Mesothelial cell of epicardium (in vitro differentiated cells): ENCODE data around the gene SDK1. TPM values are rescaled to one million over a fixed set of nuclear protein-coding genes. Genes with fewer than 3 reads are reported as not detected.

Source experiments
- DNase-seq, 2 experiments: peaks; one replicate each; pipeline ENCODE4 v3.0.0; 2021; ENCODE audit warnings: low spot score in 2 of 2; ENCODE audit not compliant: unreplicated experiment in 2 of 2
- H3K27ac Mint-ChIP-seq: 2 replicates; pipeline ENCODE4 v1.8.0; 2021; ENCODE audit warnings: mixed read lengths
- H3K27me3 Mint-ChIP-seq: 2 replicates; pipeline ENCODE4 v1.8.0; 2021; ENCODE audit warnings: low read depth, mixed read lengths
- H3K36me3 Mint-ChIP-seq: 2 replicates; pipeline ENCODE4 v1.8.0; 2021; ENCODE audit warnings: mixed read lengths
- H3K4me1 Mint-ChIP-seq: 2 replicates; pipeline ENCODE4 v1.8.0; 2021; ENCODE audit warnings: mixed read lengths
- H3K4me3 Mint-ChIP-seq: 2 replicates; pipeline ENCODE4 v1.8.0; 2021; ENCODE audit warnings: mild to moderate bottlenecking, moderate library complexity, mixed read lengths
- H3K9me3 Mint-ChIP-seq: 2 replicates; pipeline ENCODE4 v1.8.0; 2021; ENCODE audit warnings: mixed read lengths
- total RNA-seq: library from RNA; stranded (reverse); gene quantifications from 3 replicates; pipeline ENCODE4 v1.2.1, GENCODE V29; 2021
- TF ChIP-seq, protein P1 (sequence below): fragments of 200-600 bp; sonication (generic); IDR thresholded peaks from one replicate; pipeline ENCODE4 v1.5.0; 2021; ENCODE audit warnings: antibody characterized with exemption; ENCODE audit not compliant: unreplicated experiment

SDK1 gene
- total RNA-seq, 1 donor from 2014 or later: 12.8 TPM

DNA sequence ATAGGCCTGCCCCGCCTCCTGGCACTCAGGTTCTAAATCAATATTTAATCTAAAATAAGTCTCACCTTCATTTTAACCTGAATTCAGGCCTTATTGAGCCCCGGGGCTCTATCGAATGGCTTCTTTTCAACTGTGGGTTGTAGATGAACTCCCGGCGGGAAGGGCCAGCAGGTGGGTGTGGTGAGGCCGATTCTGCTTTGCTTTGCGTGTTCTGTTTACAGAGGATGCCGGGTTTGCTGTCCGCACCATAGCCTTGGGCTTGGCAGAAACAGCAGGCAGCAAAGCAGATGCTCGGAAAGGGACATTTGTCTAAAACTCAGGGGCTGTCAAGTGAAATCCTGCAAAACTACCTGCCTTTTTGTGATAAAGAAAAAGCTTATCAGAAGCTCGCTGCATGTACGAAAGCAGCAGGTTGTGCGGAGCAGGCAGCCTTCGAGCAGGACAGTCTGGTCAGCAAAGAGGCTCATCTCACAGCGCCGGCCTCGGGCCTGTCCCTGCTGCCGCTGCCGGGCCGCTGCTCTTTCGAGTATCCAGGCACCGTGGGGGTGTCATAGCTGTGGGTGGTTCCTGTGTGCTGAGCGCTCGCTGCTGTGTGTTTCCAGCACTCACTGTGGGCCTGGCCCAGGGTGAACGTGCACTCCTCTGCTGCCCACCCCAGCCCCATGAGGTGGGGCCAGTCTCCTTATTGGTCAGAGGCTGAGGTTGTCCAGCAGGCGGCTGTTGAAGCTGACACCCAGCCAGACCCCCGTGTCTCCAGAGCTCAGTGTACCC is 946.2 kb downstream of the SDK1 start:
- H3K4me1 Mint-ChIP-seq: peaks cover 12% of the 10 kb centered on the region

GRCh38 chr7:4248295-4248694 is 947.2 kb downstream of the SDK1 start:
- Mint-ChIP-seq H3K4me3 (no peak overlapping the region), H3K27me3 (no peaks in the 10 kb centered on the region), H3K4me1 (peaks cover 12% of the 10 kb centered on the region), H3K27ac (no peak overlapping the region), H3K9me3 (peaks cover 27% of the 10 kb centered on the region), H3K36me3 (peaks cover 12% of the 10 kb centered on the region)
- DNase-seq: no peak
- TF ChIP-seq, protein P1, sequence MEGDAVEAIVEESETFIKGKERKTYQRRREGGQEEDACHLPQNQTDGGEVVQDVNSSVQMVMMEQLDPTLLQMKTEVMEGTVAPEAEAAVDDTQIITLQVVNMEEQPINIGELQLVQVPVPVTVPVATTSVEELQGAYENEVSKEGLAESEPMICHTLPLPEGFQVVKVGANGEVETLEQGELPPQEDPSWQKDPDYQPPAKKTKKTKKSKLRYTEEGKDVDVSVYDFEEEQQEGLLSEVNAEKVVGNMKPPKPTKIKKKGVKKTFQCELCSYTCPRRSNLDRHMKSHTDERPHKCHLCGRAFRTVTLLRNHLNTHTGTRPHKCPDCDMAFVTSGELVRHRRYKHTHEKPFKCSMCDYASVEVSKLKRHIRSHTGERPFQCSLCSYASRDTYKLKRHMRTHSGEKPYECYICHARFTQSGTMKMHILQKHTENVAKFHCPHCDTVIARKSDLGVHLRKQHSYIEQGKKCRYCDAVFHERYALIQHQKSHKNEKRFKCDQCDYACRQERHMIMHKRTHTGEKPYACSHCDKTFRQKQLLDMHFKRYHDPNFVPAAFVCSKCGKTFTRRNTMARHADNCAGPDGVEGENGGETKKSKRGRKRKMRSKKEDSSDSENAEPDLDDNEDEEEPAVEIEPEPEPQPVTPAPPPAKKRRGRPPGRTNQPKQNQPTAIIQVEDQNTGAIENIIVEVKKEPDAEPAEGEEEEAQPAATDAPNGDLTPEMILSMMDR: no peak

More for the DNA sequence above, 946.2 kb downstream of the SDK1 start:
- no peak for DNase-seq
- Mint-ChIP-seq H3K27ac (no peak overlapping the region), H3K9me3 (peaks cover 18% of the 10 kb centered on the region), H3K36me3 (peaks cover 16% of the 10 kb centered on the region), H3K27me3 (no peaks in the 10 kb centered on the region), H3K4me3 (no peak overlapping the region)
- TF ChIP-seq, protein P1: no peak

GRCh38 chr7:4249241-4249640 is 948.2 kb downstream of the SDK1 start:
- H3K27me3 Mint-ChIP-seq: no peaks in the 10 kb centered on the region
- no peak for DNase-seq
- peaks cover 7% of the 10 kb centered on the region for H3K36me3 Mint-ChIP-seq
- H3K4me3 Mint-ChIP-seq: no peak overlapping the region
- no peak overlapping the region for H3K27ac Mint-ChIP-seq
- H3K4me1 Mint-ChIP-seq: peaks cover 12% of the 10 kb centered on the region
- peaks cover 36% of the 10 kb centered on the region for H3K9me3 Mint-ChIP-seq
- TF ChIP-seq, protein P1: no peak

DNA sequence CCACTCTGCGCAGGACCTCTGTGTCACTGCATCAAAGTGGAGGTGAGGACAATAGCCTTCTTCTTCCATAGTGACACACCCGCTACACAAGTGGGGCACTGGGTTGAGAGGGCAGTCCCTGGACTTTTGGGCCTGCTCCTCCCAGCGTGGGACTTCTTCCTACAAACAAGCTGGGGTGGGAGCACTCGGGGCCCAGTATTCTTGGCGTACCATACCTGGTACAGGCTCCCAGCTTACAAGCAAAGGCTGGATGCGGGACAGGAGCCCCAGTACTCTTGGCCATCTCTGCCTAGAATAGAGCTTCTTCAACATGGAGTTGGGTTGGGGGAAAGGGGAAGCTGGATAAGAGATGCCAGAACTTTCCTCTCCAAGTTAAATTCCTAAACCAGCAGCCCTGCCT is 954.3 kb downstream of the SDK1 start:
- H3K4me1 Mint-ChIP-seq: no peaks in the 10 kb centered on the region
- no peak overlapping the region for H3K4me3 Mint-ChIP-seq
- no peaks in the 10 kb centered on the region for H3K27me3 Mint-ChIP-seq
- TF ChIP-seq, protein P1: no peak
- H3K27ac Mint-ChIP-seq: no peak overlapping the region
- no peak for DNase-seq
- H3K36me3 Mint-ChIP-seq: no peaks in the 10 kb centered on the region
- H3K9me3 Mint-ChIP-seq: peaks cover 29% of the 10 kb centered on the region

- peaks cover 23% of the 10 kb centered on the region for H3K9me3 Mint-ChIP-seq
- DNase-seq: no peak
- H3K27ac Mint-ChIP-seq: no peak overlapping the region
- H3K36me3 Mint-ChIP-seq: no peaks in the 10 kb centered on the region
- TF ChIP-seq, protein P1: no peak
- H3K4me1 Mint-ChIP-seq: no peaks in the 10 kb centered on the region
- no peak overlapping the region for H3K4me3 Mint-ChIP-seq
- no peaks in the 10 kb centered on the region for H3K27me3 Mint-ChIP-seq
These were observed 955.2 kb downstream of the SDK1 start for GRCh38 chr7:4256286-4256685.
